HG03457 (cell line): ENCODE measurements around the gene CUBN.

Experiments used
- ATAC-seq: cut with Tn5 transposase; IDR thresholded peaks from one replicate; pipeline ENCODE4 v1.9.1; 2021; ENCODE audit warnings: moderate number of reproducible peaks; ENCODE audit not compliant: unreplicated experiment

CUBN gene

GRCh38 chr10:17129741-17130140 lies at the start of gene CUBN:
Gene CUBN, minus strand, starts transcription at chr10:17129811. Its CDS starts 46 bp downstream, at chr10:17129765.
- no peak for ATAC-seq

GRCh38 chr10:17179002-17179401 lies 49.4 kb upstream of the CUBN start:
- ATAC-seq = no peak

- no peak for ATAC-seq
Observed at GRCh38 chr10:17178006-17178405, 48.4 kb upstream of the CUBN start.

GRCh38 chr10:17177014-17177413 lies 47.4 kb upstream of the CUBN start:
- ATAC-seq = no peak

- no peak for ATAC-seq
Observed at GRCh38 chr10:17176091-17176490, 46.5 kb upstream of the CUBN start.

GRCh38 chr10:17175551-17175950 lies 45.9 kb upstream of the CUBN start:
- no peak for ATAC-seq

- no peak for ATAC-seq
Observed at GRCh38 chr10:17174626-17175025, 45.0 kb upstream of the CUBN start.

GRCh38 chr10:17171141-17171641 lies 41.6 kb upstream of the CUBN start:
- ATAC-seq = no peak

GRCh38 chr10:17169803-17170202 lies 40.2 kb upstream of the CUBN start:
- no peak for ATAC-seq

GRCh38 chr10:17166699-17167098 lies 37.1 kb upstream of the CUBN start:
- no peak for ATAC-seq

- no peak for ATAC-seq
Observed at GRCh38 chr10:17162828-17163227, 33.2 kb upstream of the CUBN start.

GRCh38 chr10:17161775-17162174 lies 32.2 kb upstream of the CUBN start:
- ATAC-seq = no peak

- no peak for ATAC-seq
Observed at GRCh38 chr10:17157024-17157423, 27.4 kb upstream of the CUBN start.

- no peak for ATAC-seq
Observed at GRCh38 chr10:17155826-17156225, 26.2 kb upstream of the CUBN start.

- ATAC-seq = no peak
Observed at GRCh38 chr10:17154116-17154515, 24.5 kb upstream of the CUBN start.

GRCh38 chr10:17153321-17153720 lies 23.7 kb upstream of the CUBN start:
- no peak for ATAC-seq

GRCh38 chr10:17151716-17152115 lies 22.1 kb upstream of the CUBN start:
- no peak for ATAC-seq

- no peak for ATAC-seq
Observed at GRCh38 chr10:17147884-17148489, 18.4 kb upstream of the CUBN start.

GRCh38 chr10:17146892-17147291 lies 17.3 kb upstream of the CUBN start:
- ATAC-seq = no peak

GRCh38 chr10:17145239-17145638 lies 15.6 kb upstream of the CUBN start:
- ATAC-seq = no peak

- ATAC-seq = no peak
Observed at GRCh38 chr10:17144757-17145156, 15.1 kb upstream of the CUBN start.

- ATAC-seq = no peak
Observed at GRCh38 chr10:17144032-17144431, 14.4 kb upstream of the CUBN start.

GRCh38 chr10:17143055-17143690 lies 13.6 kb upstream of the CUBN start:
- no peak for ATAC-seq
